NCI-H2107 treated with DMSO at 0.1 percent for 48 hours (cell line): ENCODE measurements around the gene CAPN5.
"Not testable (repeated sequence)": the region's sequence is repeated elsewhere in the genome, so short reads cannot be mapped to it uniquely, and the experiment has no call there.

Experiments used
- DNase-seq: peaks from one replicate; lab custom pipeline; 2025; ENCODE audit not compliant: unreplicated experiment; lab: John Stamatoyannopoulos, UW

Gene CAPN5

GRCh38 chr11:77096591-77097019 lies 29.8 kb downstream of the CAPN5 start:
- no peak for DNase-seq

GRCh38 chr11:77097180-77097579 lies 30.4 kb downstream of the CAPN5 start:
- DNase-seq = not testable (repeated sequence)

GRCh38 chr11:77100166-77101042 lies 33.6 kb downstream of the CAPN5 start:
- no peak for DNase-seq

- no peak for DNase-seq
Observed at GRCh38 chr11:77101043-77101537, 34.3 kb downstream of the CAPN5 start.

- DNase-seq = no peak
Observed at GRCh38 chr11:77102246-77103210, 35.8 kb downstream of the CAPN5 start, which contains the start of gene OMP. Gene OMP (plus strand): TSS chr11:77102840. CDS start chr11:77102840, 0 bp downstream.

- DNase-seq = no peak
Observed at GRCh38 chr11:77103319-77103718, 36.5 kb downstream of the CAPN5 start.

GRCh38 chr11:77104727-77105126 lies 38.0 kb downstream of the CAPN5 start:
- no peak for DNase-seq

GRCh38 chr11:77106321-77106720 lies 39.5 kb downstream of the CAPN5 start:
- DNase-seq = no peak

GRCh38 chr11:77106759-77107158 lies 40.0 kb downstream of the CAPN5 start:
- no peak for DNase-seq

GRCh38 chr11:77107950-77108349 lies 41.2 kb downstream of the CAPN5 start:
- DNase-seq = no peak

- no peak for DNase-seq
Observed at GRCh38 chr11:77108436-77108835, 41.7 kb downstream of the CAPN5 start.

GRCh38 chr11:77109236-77110019 lies 42.7 kb downstream of the CAPN5 start:
- no peak for DNase-seq

- no peak for DNase-seq
Observed at GRCh38 chr11:77110836-77111235, 44.1 kb downstream of the CAPN5 start.

GRCh38 chr11:77111277-77111676 lies 44.5 kb downstream of the CAPN5 start:
- DNase-seq = no peak

GRCh38 chr11:77111946-77112345 lies 45.2 kb downstream of the CAPN5 start:
- no peak for DNase-seq

GRCh38 chr11:77112641-77113381 lies 46.0 kb downstream of the CAPN5 start:
- DNase-seq = no peak

GRCh38 chr11:77113382-77114088 lies 46.8 kb downstream of the CAPN5 start:
- no peak for DNase-seq

GRCh38 chr11:77114089-77114463 lies 47.3 kb downstream of the CAPN5 start:
- DNase-seq = no peak

GRCh38 chr11:77115181-77115611 lies 48.4 kb downstream of the CAPN5 start:
- no peak for DNase-seq
